Breast epithelium (tissue), 4 donors: ENCODE results near the gene PHYKPL. TPM values are rescaled to one million over a fixed set of nuclear protein-coding genes. Genes with fewer than 3 reads are reported as not detected.

Experiments used
- DNase-seq, 2 donors: peaks; one replicate each; pipeline ENCODE4 v3.0.0-alpha.2; 2019; ENCODE audit warnings: low spot score in 2 of 2
- H3K27ac ChIP-seq, 2 donors: fragments of 200-600 bp; sonication (generic) in 1 of 2; one replicate each; pipeline ENCODE4 v1.5.1; 2016 to 2019; ENCODE audit warnings: mild to moderate bottlenecking in 1 of 2
- H3K27me3 ChIP-seq, 2 donors: fragments of 200-600 bp; sonication (generic) in 1 of 2; one replicate each; pipeline versions ENCODE4 v1.5.1 to v1.6.0; 2017 to 2019; ENCODE audit warnings: control low read depth in 1 of 2, mild to moderate bottlenecking in 1 of 2
- H3K36me3 ChIP-seq: fragments of 200-600 bp; one replicate; pipeline ENCODE4 v1.5.1; 2019
- H3K4me1 ChIP-seq, 2 donors: fragments of 200-600 bp; sonication (generic); one replicate each; pipeline ENCODE4 v1.5.1; 2016 to 2019; ENCODE audit warnings: control low read depth in 1 of 2
- H3K4me3 ChIP-seq, 3 donors: fragments of 200-600 bp; sonication (generic); 1 replicate in 2 of 3; 2 replicates in 1 of 3; pipeline ENCODE4 v1.5.1; 2016 to 2019; ENCODE audit warnings: mild to moderate bottlenecking in 3 of 3, moderate library complexity in 2 of 3
- H3K9me3 ChIP-seq, 2 donors: fragments of 200-600 bp; sonication (generic) in 1 of 2; one replicate each; pipeline ENCODE4 v1.5.1; 2016 to 2019; ENCODE audit warnings: control low read depth in 1 of 2
- CTCF ChIP-seq, 3 donors: fragments of 450-650 bp; IDR thresholded peaks; one replicate each; pipeline ENCODE4 v1.5.1; 2016 to 2017; ENCODE audit warnings: antibody characterized with exemption in 3 of 3, mild to moderate bottlenecking in 3 of 3, moderate library complexity in 3 of 3
- POLR2A ChIP-seq: fragments of 450-650 bp; IDR thresholded peaks from one replicate; pipeline ENCODE4 v1.6.1; 2016; ENCODE audit warnings: antibody characterized with exemption, mild to moderate bottlenecking, moderate library complexity
- POLR2AphosphoS5 ChIP-seq, 3 donors: sonication (generic); formaldehyde crosslinking; IDR thresholded peaks; one replicate each; pipeline ENCODE4 v1.6.1; 2017; ENCODE audit warnings: antibody characterized with exemption in 3 of 3
- intact Hi-C: fragments of 100-400 bp; cut with DNase I; formaldehyde crosslinking; loops from one replicate; pipeline ENCODE4 v1.15.1; 2023; ENCODE audit warnings: low total_unique reads
- total RNA-seq, 3 donors: library from RNA; depleted of rRNA; stranded (reverse); fragments of >200 nt; gene quantifications; one replicate each; pipeline ENCODE4 v1.1.0, GENCODE V29; 2016

The PHYKPL gene
- 10 to 100 TPM; 63.4 to 94.1 (median 77.7) TPM for total RNA-seq

- Histone ChIP-seq H3K27ac (peak within 1 kb of the TSS; percentile 94 to 95), H3K4me3 (peak within 1 kb of the TSS; percentile 82 to 96 (median 92)), H3K36me3 (peaks cover 4% of the 10 kb centered on the region), H3K4me1 (peaks cover 15 to 21% of the 10 kb centered on the region in 2 donors), H3K9me3 (no peaks in the 10 kb centered on the region), H3K27me3 (no peaks in the 10 kb centered on the region)
- TF ChIP-seq CTCF (IDR thresholded peaks at IDR 0.05) = no peak
- TF ChIP-seq POLR2AphosphoS5 (IDR thresholded peaks at IDR 0.05) = peak in 2 of 3 donors; percentile 20 to 28
- peak; percentile 66 to 74 for DNase-seq
- intact Hi-C loops = no loop called here
Measured at GRCh38 chr5:178232124-178232919, at the start of gene PHYKPL. PHYKPL (minus strand) TSS chr5:178232802; CDS start chr5:178232550, 252 bp downstream.

GRCh38 chr5:178282391-178282790 lies 49.8 kb upstream of the PHYKPL start:
- H3K4me3 ChIP-seq = no peak overlapping the region
- H3K4me1 ChIP-seq = no peaks in the 10 kb centered on the region
- H3K27ac ChIP-seq = no peak overlapping the region
- TF ChIP-seq CTCF (IDR thresholded peaks at IDR 0.05) (no peak), POLR2AphosphoS5 (IDR thresholded peaks at IDR 0.05) (no peak), POLR2A (no peak)
- H3K36me3 ChIP-seq = no peaks in the 10 kb centered on the region
- intact Hi-C loops = no loop called here
- peaks cover 0 to 23% of the 10 kb centered on the region in 2 donors for H3K27me3 ChIP-seq
- peaks cover 4 to 12% of the 10 kb centered on the region in 2 donors for H3K9me3 ChIP-seq
- DNase-seq = no peak

- peaks cover 4 to 12% of the 10 kb centered on the region in 2 donors for H3K9me3 ChIP-seq
- H3K4me1 ChIP-seq = no peaks in the 10 kb centered on the region
- DNase-seq = no peak
- no peaks in the 10 kb centered on the region for H3K36me3 ChIP-seq
- TF ChIP-seq POLR2AphosphoS5 (IDR thresholded peaks at IDR 0.05) (no peak), POLR2A (no peak), CTCF (IDR thresholded peaks at IDR 0.05) (no peak)
- intact Hi-C loops = no loop called here
- H3K27ac ChIP-seq = no peak overlapping the region
- no peak overlapping the region for H3K4me3 ChIP-seq
- peaks cover 0 to 23% of the 10 kb centered on the region in 2 donors for H3K27me3 ChIP-seq
Measured at GRCh38 chr5:178281331-178281730, 48.7 kb upstream of the PHYKPL start.

- intact Hi-C loops = no loop called here
- no peak for DNase-seq
Measured at GRCh38 chr5:178280631-178281030, 48.0 kb upstream of the PHYKPL start.

More at GRCh38 chr5:178280631-178281030, 48.0 kb upstream of the PHYKPL start:
- Histone ChIP-seq H3K36me3 (no peaks in the 10 kb centered on the region), H3K27ac (no peak overlapping the region), H3K27me3 (peaks cover 0 to 23% of the 10 kb centered on the region in 2 donors), H3K4me1 (no peaks in the 10 kb centered on the region), H3K4me3 (no peak overlapping the region), H3K9me3 (peaks cover 9 to 18% of the 10 kb centered on the region in 2 donors)
- TF ChIP-seq POLR2AphosphoS5 (IDR thresholded peaks at IDR 0.05) (no peak), CTCF (IDR thresholded peaks at IDR 0.05) (no peak), POLR2A (no peak)
